Measurements from ENCODE around the gene ANKRD6. TPM values are rescaled to one million over a fixed set of nuclear protein-coding genes. Genes with fewer than 3 reads are reported as not detected.

ANKRD6 gene
- total RNA-seq, 4 donors from 2014 or later: 2.7 to 9.4 (median 6.6) TPM

DNA sequence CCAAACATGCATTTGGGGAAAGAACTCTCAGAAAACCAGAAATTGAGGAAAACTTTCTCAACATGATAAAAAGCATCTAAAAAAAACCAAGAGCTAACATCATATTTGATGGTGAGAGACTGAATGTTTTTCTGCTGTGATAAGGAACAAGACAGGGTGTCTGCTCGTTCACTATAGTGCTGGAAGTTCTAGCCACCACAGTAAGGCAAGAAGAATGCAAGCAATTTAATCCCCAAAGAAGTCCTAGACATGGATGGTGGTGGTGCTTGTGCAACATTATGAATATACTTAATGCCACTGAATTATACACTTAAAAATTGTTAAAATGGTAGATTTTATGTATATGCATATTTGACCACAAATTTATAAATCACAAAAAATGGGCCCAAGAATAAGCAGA is 152.2 kb downstream of the ANKRD6 start:
- TF ChIP-seq EP300 (IDR thresholded peaks at IDR 0.05; ENCODE audit: low read depth) (no peak), POLR2A (IDR thresholded peaks at IDR 0.05) (no peak), POLR2AphosphoS5 (IDR thresholded peaks at IDR 0.05) (no peak)
- TF ChIP-seq, protein P1, sequence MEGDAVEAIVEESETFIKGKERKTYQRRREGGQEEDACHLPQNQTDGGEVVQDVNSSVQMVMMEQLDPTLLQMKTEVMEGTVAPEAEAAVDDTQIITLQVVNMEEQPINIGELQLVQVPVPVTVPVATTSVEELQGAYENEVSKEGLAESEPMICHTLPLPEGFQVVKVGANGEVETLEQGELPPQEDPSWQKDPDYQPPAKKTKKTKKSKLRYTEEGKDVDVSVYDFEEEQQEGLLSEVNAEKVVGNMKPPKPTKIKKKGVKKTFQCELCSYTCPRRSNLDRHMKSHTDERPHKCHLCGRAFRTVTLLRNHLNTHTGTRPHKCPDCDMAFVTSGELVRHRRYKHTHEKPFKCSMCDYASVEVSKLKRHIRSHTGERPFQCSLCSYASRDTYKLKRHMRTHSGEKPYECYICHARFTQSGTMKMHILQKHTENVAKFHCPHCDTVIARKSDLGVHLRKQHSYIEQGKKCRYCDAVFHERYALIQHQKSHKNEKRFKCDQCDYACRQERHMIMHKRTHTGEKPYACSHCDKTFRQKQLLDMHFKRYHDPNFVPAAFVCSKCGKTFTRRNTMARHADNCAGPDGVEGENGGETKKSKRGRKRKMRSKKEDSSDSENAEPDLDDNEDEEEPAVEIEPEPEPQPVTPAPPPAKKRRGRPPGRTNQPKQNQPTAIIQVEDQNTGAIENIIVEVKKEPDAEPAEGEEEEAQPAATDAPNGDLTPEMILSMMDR (IDR thresholded peaks at IDR 0.05): no peak
- 63 to 71% methylated on average over 1 of the region's 1 CpG for WGBS, 2 donors (ENCODE audit: low coverage in 1 of 2)
- in situ Hi-C loops (cut with MboI; ENCODE audit: low pct_ligation_motif_present in 1 of 4, low pct_unique_long_range_greater_than_20kb in 1 of 4, low sequenced_read_pairs in 3 of 4) (no loop called here), intact Hi-C loops (cut with DNase I; ENCODE audit: low total_unique reads) (no loop called here)
- H3K27ac ChIP-seq: no peak overlapping the region
- H3K4me1 ChIP-seq: no peaks in the 10 kb centered on the region
- H3K9me3 ChIP-seq: no peaks in the 10 kb centered on the region
- no peaks in the 10 kb centered on the region for H3K27me3 ChIP-seq
- H3K4me3 ChIP-seq: no peak overlapping the region
- H3K36me3 ChIP-seq: no peaks in the 10 kb centered on the region
- DNase-seq: no peak

- WGBS, 2 donors (ENCODE audit: low coverage in 1 of 2): 83 to 86% methylated on average over 4 to 7 of the region's 7 CpGs
- no peak overlapping the region for H3K4me3 ChIP-seq
- in situ Hi-C loops (cut with MboI; ENCODE audit: low pct_ligation_motif_present in 1 of 4, low pct_unique_long_range_greater_than_20kb in 1 of 4, low sequenced_read_pairs in 3 of 4): no loop called here
- intact Hi-C loops (cut with DNase I; ENCODE audit: low total_unique reads): no loop called here
- TF ChIP-seq EP300 (IDR thresholded peaks at IDR 0.05; ENCODE audit: low read depth): no peak
- TF ChIP-seq POLR2A (IDR thresholded peaks at IDR 0.05): no peak
- no peak for TF ChIP-seq POLR2AphosphoS5 (IDR thresholded peaks at IDR 0.05)
- TF ChIP-seq, protein P1 (IDR thresholded peaks at IDR 0.05): no peak
- H3K36me3 ChIP-seq: no peaks in the 10 kb centered on the region
- no peaks in the 10 kb centered on the region for H3K9me3 ChIP-seq
- H3K27me3 ChIP-seq: no peaks in the 10 kb centered on the region
- DNase-seq: no peak
- no peak overlapping the region for H3K27ac ChIP-seq
- H3K4me1 ChIP-seq: no peaks in the 10 kb centered on the region
Observed at GRCh38 chr6:89589297-89590025, 156.5 kb downstream of the ANKRD6 start.

DNA sequence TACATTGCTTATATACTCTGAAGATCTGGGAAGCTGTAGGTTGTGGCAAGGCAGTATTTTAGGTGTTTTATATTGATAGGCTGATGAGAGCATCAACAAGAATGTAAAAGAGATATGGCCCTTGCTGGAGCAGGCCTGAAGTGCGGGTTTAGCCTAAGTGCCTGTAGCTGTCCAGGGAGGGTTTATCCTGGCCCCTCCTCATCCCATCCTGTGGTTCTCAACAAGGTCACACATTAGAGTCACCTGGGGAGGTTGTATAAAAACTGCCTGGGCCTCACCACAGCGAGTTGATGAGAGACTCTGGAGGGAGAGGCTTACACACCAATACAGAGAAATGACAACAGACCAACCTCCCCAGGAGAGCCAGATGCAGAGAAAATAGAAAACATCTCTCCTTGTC is 157.2 kb downstream of the ANKRD6 start:
- no peaks in the 10 kb centered on the region for H3K4me1 ChIP-seq

DNA sequence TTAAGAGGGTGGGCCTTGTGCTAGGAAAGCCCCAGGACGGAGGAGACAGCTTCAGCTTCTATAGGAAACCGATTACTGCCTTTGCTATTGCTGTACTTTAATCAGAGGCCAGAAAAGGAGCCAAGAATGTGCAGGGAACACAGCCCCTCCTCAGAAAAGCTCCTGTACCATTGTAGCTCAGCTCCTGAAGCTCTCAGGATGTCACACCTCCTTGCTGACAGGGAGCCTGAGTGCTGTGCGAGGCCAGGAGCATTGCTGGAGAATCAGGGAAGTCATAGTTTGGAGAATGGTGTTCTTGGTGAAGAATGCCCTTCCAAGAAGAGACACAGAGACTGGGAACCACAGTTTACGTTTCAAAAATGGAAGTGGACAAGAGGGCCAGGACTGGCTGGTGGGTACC is 158.8 kb downstream of the ANKRD6 start:
- in situ Hi-C loops (cut with MboI; ENCODE audit: low pct_ligation_motif_present in 1 of 4, low pct_unique_long_range_greater_than_20kb in 1 of 4, low sequenced_read_pairs in 3 of 4) (no loop called here), intact Hi-C loops (cut with DNase I; ENCODE audit: low total_unique reads) (no loop called here)
- H3K4me1 ChIP-seq: no peaks in the 10 kb centered on the region
- no peak overlapping the region for H3K4me3 ChIP-seq
- H3K36me3 ChIP-seq: no peaks in the 10 kb centered on the region
- TF ChIP-seq POLR2A (IDR thresholded peaks at IDR 0.05) (no peak), POLR2AphosphoS5 (IDR thresholded peaks at IDR 0.05) (no peak), EP300 (IDR thresholded peaks at IDR 0.05; ENCODE audit: low read depth) (no peak)
- TF ChIP-seq, protein P1 (IDR thresholded peaks at IDR 0.05): no peak
- DNase-seq: no peak
- no peaks in the 10 kb centered on the region for H3K9me3 ChIP-seq
- WGBS, 2 donors (ENCODE audit: low coverage in 1 of 2): 88 to 93% methylated on average over 3 to 4 of the region's 4 CpGs
- no peak overlapping the region for H3K27ac ChIP-seq
- no peaks in the 10 kb centered on the region for H3K27me3 ChIP-seq

More for the DNA sequence above, 157.2 kb downstream of the ANKRD6 start:
- 66 to 83% methylated on average over 2 of the region's 2 CpGs for WGBS, 2 donors (ENCODE audit: low coverage in 1 of 2)
- Histone ChIP-seq H3K27ac (no peak overlapping the region), H3K27me3 (no peaks in the 10 kb centered on the region), H3K4me3 (no peak overlapping the region), H3K36me3 (no peaks in the 10 kb centered on the region), H3K9me3 (no peaks in the 10 kb centered on the region)
- intact Hi-C loops (cut with DNase I; ENCODE audit: low total_unique reads) (no loop called here), in situ Hi-C loops (cut with MboI; ENCODE audit: low pct_ligation_motif_present in 1 of 4, low pct_unique_long_range_greater_than_20kb in 1 of 4, low sequenced_read_pairs in 3 of 4) (no loop called here)
- DNase-seq: no peak
- no peak for TF ChIP-seq POLR2AphosphoS5 (IDR thresholded peaks at IDR 0.05)

GRCh38 chr6:89596056-89596455 is 163.1 kb downstream of the ANKRD6 start:
- H3K4me1 ChIP-seq: no peaks in the 10 kb centered on the region
- H3K9me3 ChIP-seq: no peaks in the 10 kb centered on the region
- H3K36me3 ChIP-seq: no peaks in the 10 kb centered on the region
- in situ Hi-C loops (cut with MboI; ENCODE audit: low pct_ligation_motif_present in 1 of 4, low pct_unique_long_range_greater_than_20kb in 1 of 4, low sequenced_read_pairs in 3 of 4) (no loop called here), intact Hi-C loops (cut with DNase I; ENCODE audit: low total_unique reads) (no loop called here)
- 84 to 100% methylated on average over 1 to 2 of the region's 2 CpGs for WGBS, 2 donors (ENCODE audit: low coverage in 1 of 2)
- no peaks in the 10 kb centered on the region for H3K27me3 ChIP-seq
- no peak overlapping the region for H3K4me3 ChIP-seq
- TF ChIP-seq, protein P1 (IDR thresholded peaks at IDR 0.05): no peak
- TF ChIP-seq POLR2AphosphoS5 (IDR thresholded peaks at IDR 0.05) (no peak), POLR2A (IDR thresholded peaks at IDR 0.05) (no peak), EP300 (IDR thresholded peaks at IDR 0.05; ENCODE audit: low read depth) (no peak)
- no peak overlapping the region for H3K27ac ChIP-seq
- DNase-seq: no peak
